HEK293T (cell line): ENCODE measurements around the gene CDH2.

ENCODE experiments used
- ARNT ChIP-seq: fragments of 450-650 bp; IDR thresholded peaks from 2 replicates; pipeline ENCODE4 v1.6.1; 2017; ENCODE audit warnings: mild to moderate bottlenecking
- ELF4 ChIP-seq: fragments of 450-650 bp; IDR thresholded peaks from 2 replicates; pipeline ENCODE4 v1.6.1; 2017; ENCODE audit warnings: antibody characterized with exemption
- NFRKB ChIP-seq: fragments of 450-650 bp; IDR thresholded peaks from 2 replicates; pipeline ENCODE4 v1.6.1; 2016; ENCODE audit warnings: mild to moderate bottlenecking, moderate library complexity
- TARDBP ChIP-seq: fragments of 450-650 bp; IDR thresholded peaks from 2 replicates; pipeline ENCODE4 v1.6.1; 2016

DNA sequence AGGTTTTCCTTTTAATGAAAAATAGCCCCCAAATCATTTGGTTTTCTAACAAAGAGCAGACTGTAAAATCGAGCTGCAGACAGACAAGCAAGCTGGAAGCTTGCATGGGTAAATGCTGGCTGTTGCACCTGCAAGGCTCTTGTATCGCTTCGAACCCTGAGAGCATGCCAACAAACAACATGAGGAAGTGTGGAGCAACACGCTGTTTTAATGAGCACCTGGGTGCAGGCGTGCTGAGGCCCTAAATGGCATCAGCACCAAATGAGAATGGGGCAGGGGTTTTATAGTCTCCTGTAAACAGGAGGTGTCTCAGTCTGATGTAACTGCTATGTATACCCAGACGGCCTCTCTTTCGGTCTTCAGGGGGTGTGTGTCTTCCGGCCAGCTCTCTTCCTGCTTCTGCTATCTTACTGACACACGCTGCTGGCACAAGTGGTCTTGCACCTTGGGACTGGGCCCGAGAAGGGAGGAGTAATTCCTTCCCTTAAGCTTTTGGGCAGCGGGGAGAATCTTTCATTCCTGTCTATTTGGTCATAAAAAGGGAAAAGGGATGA lies 31.9 kb upstream of the CDH2 start:
- TF ChIP-seq ELF4, result no peak
- no peak for TF ChIP-seq ARNT
- no peak for TF ChIP-seq NFRKB
- TF ChIP-seq TARDBP, result no peak
